Measurements from ENCODE around the gene ARHGEF1. TPM values are rescaled to one million over a fixed set of nuclear protein-coding genes. Genes with fewer than 3 reads are reported as not detected.
A peak's percentile ranks its signal among the peaks of the same experiment; 100 is the strongest.

The ARHGEF1 gene
- total RNA-seq, 1 experiment from 2014 or later: 69.5 TPM

DNA sequence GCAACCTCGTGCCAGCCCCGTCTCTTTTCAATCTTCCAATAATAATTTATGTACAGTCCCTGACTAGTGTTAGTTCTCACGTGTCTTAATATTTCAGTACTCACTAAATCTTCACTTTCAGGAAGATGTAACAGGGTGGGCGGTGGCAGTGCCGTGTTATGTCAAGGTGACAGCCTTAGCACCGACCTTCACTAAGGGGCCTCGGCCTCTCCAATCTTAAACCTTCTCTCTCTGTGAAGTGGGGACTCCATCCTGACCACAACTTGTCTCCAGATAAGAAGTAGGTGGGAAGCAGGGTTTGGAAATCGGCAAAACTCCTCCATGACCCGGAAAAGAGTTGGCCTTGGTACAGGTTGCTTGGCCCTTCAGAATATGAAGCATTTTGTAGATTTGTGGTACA, 21.1 kb upstream of the ARHGEF1 start:
- ChIA-PET CTCF (interaction anchor here (0.7 kb wide), 1 partner anchor 135 kb away, joined by 7 read pairs; no protein-coding TSS in a partner anchor), POLR2A (no interaction called here)
- Histone ChIP-seq H3K27ac (ENCODE audit: low read length) (peak overlapping the region; percentile 94), H3K4me3 (ENCODE audit: low read depth in 2 of 2, low read length in 2 of 2) (peak overlapping the region; percentile 94), H3K27me3 (ENCODE audit: control insufficient read depth, insufficient read depth, low read length) (no peaks in the 10 kb centered on the region), H3K9me3 (ENCODE audit: control insufficient read depth, insufficient read depth, low read depth, low read length) (no peaks in the 10 kb centered on the region), H3K36me3 (ENCODE audit: control insufficient read depth, insufficient read depth, low read length) (peaks cover 30% of the 10 kb centered on the region), H3K4me1 (ENCODE audit: control insufficient read depth, insufficient read depth, low read length) (peaks cover 28% of the 10 kb centered on the region)
- intact Hi-C loops (cut with micrococcal nuclease; ENCODE audit: unreplicated experiment) (no loop called here), in situ Hi-C loops (cut with HindIII; ENCODE audit: low pct_unique_long_range_greater_than_20kb, low sequenced_read_pairs) (no loop called here)
- no TSS peak for BruUV-seq (replicated peaks)
- TF ChIP-seq TCF7L2 (IDR thresholded peaks at IDR 0.05; ENCODE audit: low read depth, low read length) (no peak), POLR2AphosphoS5 (IDR thresholded peaks at IDR 0.05; ENCODE audit: low read depth, low read length) (no peak), CTCF (IDR thresholded peaks at IDR 0.05) (no peak), SIN3A (IDR thresholded peaks at IDR 0.05; ENCODE audit: borderline replicate concordance, insufficient read depth, low read depth, low read length) (no peak)
- TF ChIP-seq, protein P1, sequence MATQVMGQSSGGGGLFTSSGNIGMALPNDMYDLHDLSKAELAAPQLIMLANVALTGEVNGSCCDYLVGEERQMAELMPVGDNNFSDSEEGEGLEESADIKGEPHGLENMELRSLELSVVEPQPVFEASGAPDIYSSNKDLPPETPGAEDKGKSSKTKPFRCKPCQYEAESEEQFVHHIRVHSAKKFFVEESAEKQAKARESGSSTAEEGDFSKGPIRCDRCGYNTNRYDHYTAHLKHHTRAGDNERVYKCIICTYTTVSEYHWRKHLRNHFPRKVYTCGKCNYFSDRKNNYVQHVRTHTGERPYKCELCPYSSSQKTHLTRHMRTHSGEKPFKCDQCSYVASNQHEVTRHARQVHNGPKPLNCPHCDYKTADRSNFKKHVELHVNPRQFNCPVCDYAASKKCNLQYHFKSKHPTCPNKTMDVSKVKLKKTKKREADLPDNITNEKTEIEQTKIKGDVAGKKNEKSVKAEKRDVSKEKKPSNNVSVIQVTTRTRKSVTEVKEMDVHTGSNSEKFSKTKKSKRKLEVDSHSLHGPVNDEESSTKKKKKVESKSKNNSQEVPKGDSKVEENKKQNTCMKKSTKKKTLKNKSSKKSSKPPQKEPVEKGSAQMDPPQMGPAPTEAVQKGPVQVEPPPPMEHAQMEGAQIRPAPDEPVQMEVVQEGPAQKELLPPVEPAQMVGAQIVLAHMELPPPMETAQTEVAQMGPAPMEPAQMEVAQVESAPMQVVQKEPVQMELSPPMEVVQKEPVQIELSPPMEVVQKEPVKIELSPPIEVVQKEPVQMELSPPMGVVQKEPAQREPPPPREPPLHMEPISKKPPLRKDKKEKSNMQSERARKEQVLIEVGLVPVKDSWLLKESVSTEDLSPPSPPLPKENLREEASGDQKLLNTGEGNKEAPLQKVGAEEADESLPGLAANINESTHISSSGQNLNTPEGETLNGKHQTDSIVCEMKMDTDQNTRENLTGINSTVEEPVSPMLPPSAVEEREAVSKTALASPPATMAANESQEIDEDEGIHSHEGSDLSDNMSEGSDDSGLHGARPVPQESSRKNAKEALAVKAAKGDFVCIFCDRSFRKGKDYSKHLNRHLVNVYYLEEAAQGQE (IDR thresholded peaks at IDR 0.05; ENCODE audit: insufficient read depth in 1 of 2, low read depth in 2 of 2, low read length in 1 of 2): no peak
- no peak for DNase-seq (ENCODE audit: low read depth, low spot score)
- no peak for ATAC-seq

DNA sequence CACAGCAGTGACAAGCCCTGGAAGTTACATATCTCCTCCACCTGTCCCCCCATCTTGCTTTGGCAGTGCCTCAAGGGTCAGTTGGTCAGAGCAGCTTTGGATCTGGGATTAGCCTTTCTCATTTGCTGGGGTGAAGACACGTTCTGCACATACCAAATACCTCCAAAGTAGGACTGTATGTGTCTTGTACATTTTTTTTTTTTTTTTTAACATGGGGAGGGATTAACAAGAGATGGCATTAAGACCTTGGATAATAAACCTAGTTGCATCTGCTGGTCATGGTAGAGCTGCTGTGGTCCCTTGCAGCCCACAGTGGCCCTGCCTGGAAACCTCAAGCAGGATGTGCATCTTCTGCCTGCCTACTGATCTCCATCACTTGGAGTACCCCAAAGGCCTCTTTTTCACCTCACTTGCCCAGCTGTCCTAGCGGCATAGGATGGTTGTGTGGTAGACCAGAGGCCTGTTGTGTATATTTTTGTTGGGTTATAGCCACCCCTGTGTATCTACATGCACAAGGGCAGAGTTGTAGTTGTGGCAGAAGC, 20.5 kb upstream of the ARHGEF1 start:
- in situ Hi-C loops (cut with HindIII; ENCODE audit: low pct_unique_long_range_greater_than_20kb, low sequenced_read_pairs) (no loop called here), intact Hi-C loops (cut with micrococcal nuclease; ENCODE audit: unreplicated experiment) (no loop called here)
- Histone ChIP-seq H3K27me3 (ENCODE audit: control insufficient read depth, insufficient read depth, low read length) (no peaks in the 10 kb centered on the region), H3K36me3 (ENCODE audit: control insufficient read depth, insufficient read depth, low read length) (peaks cover 30% of the 10 kb centered on the region), H3K9me3 (ENCODE audit: control insufficient read depth, insufficient read depth, low read depth, low read length) (no peaks in the 10 kb centered on the region), H3K27ac (ENCODE audit: low read length) (no peak overlapping the region; the same call in 1 of the 2 replicates), H3K4me3 (ENCODE audit: low read depth in 2 of 2, low read length in 2 of 2) (peak overlapping the region in 1 of 2 experiments; percentile 94; a peak in 1 of 4 replicates), H3K4me1 (ENCODE audit: control insufficient read depth, insufficient read depth, low read length) (peaks cover 28% of the 10 kb centered on the region)
- ChIA-PET CTCF (interaction anchor here (0.7 kb wide), 1 partner anchor 134 kb away, joined by 7 read pairs; no protein-coding TSS in a partner anchor), POLR2A (interaction anchor here (0.6 kb wide), 2 partner anchors 99 to 102 kb away, joined by 4 to 11 read pairs; no protein-coding TSS in a partner anchor)
- DNase-seq (ENCODE audit: low read depth, low spot score) (no peak), ATAC-seq (no peak)
- TF ChIP-seq, protein P1 (IDR thresholded peaks at IDR 0.05; ENCODE audit: insufficient read depth in 1 of 2, low read depth in 2 of 2, low read length in 1 of 2): no peak
- no peak for TF ChIP-seq CTCF (IDR thresholded peaks at IDR 0.05)
- no peak for TF ChIP-seq SIN3A (IDR thresholded peaks at IDR 0.05; ENCODE audit: borderline replicate concordance, insufficient read depth, low read depth, low read length)
- TF ChIP-seq TCF7L2 (IDR thresholded peaks at IDR 0.05; ENCODE audit: low read depth, low read length): no peak
- TF ChIP-seq POLR2AphosphoS5 (IDR thresholded peaks at IDR 0.05; ENCODE audit: low read depth, low read length): no peak
- no TSS peak for BruUV-seq (replicated peaks)

Data from Panc1 (cell line).